Right kidney (tissue), 1 donor: Measurements from ENCODE around the gene PPP1CA.

ENCODE experiments used
- DNase-seq: peaks from one replicate; pipeline ENCODE4 v3.0.0-alpha.2; 2016

The PPP1CA gene

DNA sequence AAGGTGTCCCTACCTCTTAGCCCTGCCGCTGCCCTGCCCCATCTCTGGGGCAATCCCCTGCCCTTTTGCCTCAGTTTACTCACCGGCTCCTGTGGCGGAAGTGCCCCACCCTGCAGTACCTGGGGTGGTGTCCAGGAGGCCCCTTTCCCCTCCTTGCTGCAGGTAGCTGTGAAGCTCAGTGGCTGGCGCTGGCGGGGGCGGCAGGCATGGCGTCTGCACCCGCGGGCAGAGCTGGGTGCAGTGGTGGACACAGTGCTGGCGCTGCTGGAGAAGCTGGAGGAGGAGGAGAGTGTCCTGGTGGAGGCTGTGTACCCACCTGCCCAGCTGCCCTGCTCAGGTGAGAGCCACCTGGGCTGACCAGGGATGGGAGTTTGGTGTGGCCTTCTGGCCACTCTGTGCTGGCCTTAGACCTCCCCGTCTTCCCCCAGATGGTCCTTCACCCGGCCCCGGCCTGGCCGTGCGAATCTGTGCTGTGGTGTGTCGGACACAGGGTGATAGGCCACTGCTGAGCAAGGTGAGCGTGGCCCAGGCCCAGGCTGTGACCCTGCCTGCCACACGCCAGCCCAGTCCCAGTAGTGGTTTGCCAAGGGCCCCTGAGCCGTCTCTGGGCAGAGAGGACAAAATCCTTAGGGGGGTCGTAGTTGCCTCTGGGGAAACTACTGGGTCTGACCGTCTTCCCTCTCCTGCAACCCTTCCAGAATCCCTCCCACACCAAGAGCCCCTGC, 17.8 kb upstream of the PPP1CA start:
- DNase-seq = no peak

GRCh38 chr11:67418476-67419281, 17.0 kb upstream of the PPP1CA start:
- no peak for DNase-seq

DNA sequence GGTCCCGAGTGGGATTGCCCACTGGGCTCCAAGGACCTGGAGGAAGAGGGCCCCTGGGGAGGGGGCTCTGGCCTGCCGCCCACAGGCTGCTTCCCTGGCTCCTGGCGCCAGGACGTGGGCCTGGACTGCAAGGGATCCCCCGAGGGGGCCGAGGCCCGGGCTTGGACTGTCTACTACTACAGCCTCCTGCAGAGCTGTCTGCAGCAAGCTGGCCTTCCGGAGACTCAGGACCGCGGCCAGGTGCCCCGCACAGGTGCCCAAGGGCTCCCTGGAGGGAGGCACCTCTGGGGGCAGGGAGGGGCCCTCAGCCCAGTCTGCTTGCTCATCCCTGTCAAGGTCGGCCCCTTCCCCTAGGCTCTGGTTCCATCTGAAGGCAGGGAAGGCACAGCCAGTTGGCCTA, 15.8 kb upstream of the PPP1CA start:
- no peak for DNase-seq

GRCh38 chr11:67416416-67417335, 15.0 kb upstream of the PPP1CA start:
- no peak for DNase-seq

GRCh38 chr11:67415501-67416304, 14.0 kb upstream of the PPP1CA start, which contains the start of gene CARNS1:
Gene CARNS1, plus strand, starts transcription at chr11:67415678. Its CDS starts 522 bp downstream, at chr11:67416200.
- DNase-seq = no peak

GRCh38 chr11:67413266-67413849, 11.7 kb upstream of the PPP1CA start:
- no peak for DNase-seq

- DNase-seq = no peak
Observed at GRCh38 chr11:67412495-67413179, 11.0 kb upstream of the PPP1CA start.

DNA sequence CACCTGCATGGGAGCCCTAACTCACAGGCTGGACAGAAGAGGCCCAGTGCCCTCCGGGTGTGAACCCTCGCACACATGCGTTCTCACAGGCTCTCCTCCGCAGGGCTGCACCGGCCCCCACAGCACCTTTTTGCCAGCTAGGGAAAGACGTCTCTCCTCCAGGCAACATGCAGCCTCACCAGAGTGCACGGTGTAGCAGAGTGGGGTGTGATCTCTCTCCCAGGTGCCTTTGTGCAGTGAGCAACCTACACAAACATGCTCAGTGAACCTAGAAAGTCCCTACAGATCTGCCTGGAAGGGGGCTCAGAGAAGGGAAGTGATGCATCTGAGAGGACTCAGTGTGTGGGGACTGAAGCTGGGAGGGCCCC, 10.1 kb upstream of the PPP1CA start:
- no peak for DNase-seq

- no peak for DNase-seq
Observed at GRCh38 chr11:67410984-67411784, 9.5 kb upstream of the PPP1CA start.

DNA sequence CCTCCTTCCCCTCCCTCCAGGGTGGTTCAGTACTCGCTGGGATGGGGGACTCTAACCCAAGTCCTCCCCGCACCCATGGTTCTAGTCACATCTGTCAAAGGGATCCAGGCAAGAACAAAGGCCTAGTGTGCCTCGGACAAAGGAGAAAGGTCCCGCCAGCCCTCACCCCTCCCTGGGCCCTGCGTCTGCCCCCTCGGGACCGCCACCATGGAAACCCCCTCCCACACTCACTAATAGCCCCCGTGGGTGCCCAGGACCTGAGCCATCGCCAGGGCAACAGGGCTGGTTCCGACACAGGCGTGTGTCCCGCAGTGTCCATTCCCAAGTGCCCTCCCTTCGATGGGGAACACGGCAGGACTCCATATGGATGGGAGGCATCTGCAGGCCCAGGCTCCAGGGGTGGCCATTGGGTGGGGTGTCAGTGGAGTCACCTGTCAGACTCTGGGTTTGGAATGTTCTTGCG, 8.7 kb upstream of the PPP1CA start:
- DNase-seq = no peak

- no peak for DNase-seq
Observed at GRCh38 chr11:67409781-67410368, 8.2 kb upstream of the PPP1CA start.

GRCh38 chr11:67409261-67409666, 7.6 kb upstream of the PPP1CA start:
- DNase-seq = no peak

- DNase-seq = no peak
Observed at GRCh38 chr11:67408437-67409200, 7.0 kb upstream of the PPP1CA start.

GRCh38 chr11:67407688-67408163, 6.1 kb upstream of the PPP1CA start:
- no peak for DNase-seq

DNA sequence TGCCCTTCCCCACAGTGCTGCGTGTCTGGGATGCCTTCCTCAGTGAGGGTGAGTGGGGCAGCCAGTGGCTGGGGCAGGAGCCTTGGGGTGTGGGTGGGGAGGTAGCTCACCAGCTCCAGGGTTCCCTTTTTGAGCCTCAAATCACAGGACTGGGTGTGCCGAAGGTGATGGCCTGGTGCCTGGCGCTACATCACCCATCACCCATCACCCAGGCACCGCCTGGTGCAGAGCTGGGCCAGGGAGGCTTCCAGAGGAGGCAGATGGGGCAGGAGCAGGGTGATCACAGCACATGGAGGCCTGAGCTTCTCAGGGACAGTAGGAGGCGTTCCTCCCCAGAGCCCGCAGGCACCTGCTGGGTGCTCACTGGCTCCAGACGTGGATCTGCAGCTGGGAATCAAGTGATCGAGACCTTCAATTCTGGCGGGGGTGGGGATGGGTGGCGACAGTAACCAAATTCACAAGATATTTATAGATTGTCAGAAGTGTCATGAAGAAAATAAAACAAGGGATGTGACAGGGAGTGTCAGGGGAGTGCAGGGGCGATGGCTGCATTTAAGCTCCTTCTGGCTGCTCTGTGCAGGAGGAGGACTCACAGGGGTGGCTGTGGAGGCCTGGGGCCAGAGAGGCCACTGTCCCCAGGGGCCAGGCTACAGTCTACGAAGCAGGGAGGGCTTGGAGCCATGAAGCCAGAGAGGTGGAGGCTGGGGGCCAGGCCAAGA, 5.5 kb upstream of the PPP1CA start:
- DNase-seq = no peak

- no peak for DNase-seq
Observed at GRCh38 chr11:67406420-67406968, 4.8 kb upstream of the PPP1CA start.

- DNase-seq = no peak
Observed at GRCh38 chr11:67405688-67406339, 4.2 kb upstream of the PPP1CA start.
